Stimulated activated CD8-positive, alpha-beta memory T cell treated with anti-CD3 and anti-CD28 coated beads, Interleukin-12 subunit alpha, Interleukin-12 subunit beta, amount 100 ng/mL, for 24 hours (primary cell): ENCODE results near the gene HOXC11.

Experiments used
- DNase-seq: peaks from one replicate; pipeline ENCODE4 v3.0.0-alpha.2; 2020; ENCODE audit errors: extremely low read depth

Gene HOXC11

DNA sequence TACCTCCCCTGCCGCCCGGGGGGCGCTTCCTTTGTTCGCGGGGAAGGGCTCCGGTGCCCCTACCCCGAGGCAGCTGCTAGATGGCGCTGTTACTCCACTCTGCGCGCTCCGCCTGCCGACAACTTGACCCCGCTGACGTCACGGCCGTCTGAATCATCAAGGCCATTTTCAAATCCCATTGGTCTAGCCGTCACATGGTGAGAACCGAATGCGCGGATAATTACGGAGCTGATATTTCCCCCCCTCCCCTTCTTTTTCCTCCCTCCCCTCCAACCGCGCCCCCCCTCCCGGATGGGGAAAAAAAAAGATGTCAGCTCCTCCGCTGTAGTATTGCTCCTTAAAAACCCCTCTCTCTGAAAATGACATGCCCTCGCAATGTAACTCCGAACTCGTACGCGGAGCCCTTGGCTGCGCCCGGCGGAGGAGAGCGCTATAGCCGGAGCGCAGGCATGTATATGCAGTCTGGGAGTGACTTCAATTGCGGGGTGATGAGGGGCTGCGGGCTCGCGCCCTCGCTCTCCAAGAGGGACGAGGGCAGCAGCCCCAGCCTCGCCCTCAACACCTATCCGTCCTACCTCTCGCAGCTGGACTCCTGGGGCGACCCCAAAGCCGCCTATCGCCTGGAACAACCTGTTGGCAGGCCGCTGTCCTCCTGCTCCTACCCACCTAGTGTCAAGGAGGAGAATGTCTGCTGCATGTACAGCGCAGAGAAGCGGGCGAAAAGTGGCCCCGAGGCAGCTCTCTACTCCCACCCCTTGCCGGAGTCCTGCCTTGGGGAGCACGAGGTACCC lies 12.2 kb downstream of the HOXC11 start, which contains the start of gene HOXC10:
HOXC10 (plus strand) TSS at position 246 of the 791 bp plus-strand sequence; CDS start at position 360, 114 bp downstream.
- DNase-seq, result peak; percentile 55

DNA sequence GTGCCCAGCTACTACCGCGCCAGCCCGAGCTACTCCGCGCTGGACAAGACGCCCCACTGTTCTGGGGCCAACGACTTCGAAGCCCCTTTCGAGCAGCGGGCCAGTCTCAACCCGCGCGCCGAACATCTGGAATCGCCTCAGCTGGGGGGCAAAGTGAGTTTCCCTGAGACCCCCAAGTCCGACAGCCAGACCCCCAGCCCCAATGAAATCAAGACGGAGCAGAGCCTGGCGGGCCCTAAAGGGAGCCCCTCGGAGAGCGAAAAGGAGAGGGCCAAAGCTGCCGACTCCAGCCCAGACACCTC lies 12.7 kb downstream of the HOXC11 start:
- no peak for DNase-seq

DNA sequence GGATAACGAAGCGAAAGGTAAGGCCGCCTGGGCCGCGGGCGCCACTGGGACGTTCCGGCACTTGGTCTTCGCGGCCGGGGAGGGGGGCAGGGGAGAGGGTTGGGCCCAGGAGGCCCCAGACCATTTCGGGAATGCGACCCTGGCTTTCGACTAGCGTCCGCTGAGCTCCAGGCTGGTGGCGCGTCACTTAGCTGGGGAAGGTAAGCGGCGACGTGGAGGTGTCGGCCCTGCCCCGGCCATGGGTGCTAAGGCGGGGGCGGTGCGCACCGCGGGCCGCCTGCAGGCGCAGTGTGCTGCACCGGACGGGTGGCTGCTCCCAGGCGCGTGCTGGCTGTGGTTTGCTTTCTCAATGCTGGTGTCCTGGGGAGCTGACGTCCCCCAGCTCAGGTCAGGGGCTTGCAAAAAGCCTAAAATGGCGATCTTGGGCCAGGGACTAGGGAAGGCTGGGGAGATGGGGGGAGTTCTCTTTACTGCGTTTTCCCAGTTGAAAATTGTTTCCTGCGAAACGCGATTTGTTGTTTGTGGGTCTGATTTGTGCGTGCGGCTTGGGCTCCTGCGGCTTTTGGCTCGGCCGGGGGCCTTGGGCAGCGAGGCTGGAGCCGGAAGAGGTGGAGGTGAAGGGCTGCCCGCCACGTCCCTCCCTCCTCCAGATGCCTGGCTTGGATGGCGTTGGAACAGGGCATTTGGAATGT lies 13.2 kb downstream of the HOXC11 start:
- DNase-seq, result no peak

DNA sequence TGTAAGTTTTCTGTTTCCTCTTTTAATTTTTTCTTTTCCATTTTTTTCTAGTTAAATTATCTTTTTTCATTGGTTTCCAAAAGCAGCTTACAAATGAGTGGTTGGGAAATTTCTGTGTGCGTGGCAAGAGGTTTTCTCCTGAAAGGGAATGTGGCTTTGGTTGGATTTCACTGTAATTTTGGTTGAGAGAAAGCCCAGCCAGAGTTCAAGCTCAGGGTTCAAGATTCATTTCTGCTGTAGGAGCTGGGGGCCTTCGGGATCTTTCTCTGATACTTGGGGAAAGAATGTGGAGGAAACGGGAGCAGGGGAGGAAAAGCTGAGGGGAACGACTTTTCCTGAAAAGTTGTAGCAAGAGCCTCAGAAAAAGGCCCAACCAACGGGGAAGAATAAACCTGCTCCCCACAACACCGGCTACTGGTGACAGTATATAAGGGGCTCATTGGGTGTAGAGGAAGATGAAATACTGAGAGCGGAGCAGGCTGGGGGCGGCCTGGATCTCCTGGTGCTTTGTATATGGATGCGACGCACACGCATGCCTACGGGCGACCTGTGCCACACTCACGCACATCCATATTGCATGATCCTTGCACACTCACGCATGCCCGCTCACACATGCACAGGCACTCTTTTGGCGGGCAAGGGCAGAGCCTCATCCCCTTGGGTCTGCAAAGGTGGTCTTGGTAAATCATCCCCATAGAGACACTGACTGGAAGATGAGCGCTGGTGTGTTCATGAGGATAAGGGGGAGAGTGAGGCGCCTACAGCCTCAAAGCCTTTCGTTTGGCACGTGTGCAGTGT lies 14.0 kb downstream of the HOXC11 start:
- no peak for DNase-seq

DNA sequence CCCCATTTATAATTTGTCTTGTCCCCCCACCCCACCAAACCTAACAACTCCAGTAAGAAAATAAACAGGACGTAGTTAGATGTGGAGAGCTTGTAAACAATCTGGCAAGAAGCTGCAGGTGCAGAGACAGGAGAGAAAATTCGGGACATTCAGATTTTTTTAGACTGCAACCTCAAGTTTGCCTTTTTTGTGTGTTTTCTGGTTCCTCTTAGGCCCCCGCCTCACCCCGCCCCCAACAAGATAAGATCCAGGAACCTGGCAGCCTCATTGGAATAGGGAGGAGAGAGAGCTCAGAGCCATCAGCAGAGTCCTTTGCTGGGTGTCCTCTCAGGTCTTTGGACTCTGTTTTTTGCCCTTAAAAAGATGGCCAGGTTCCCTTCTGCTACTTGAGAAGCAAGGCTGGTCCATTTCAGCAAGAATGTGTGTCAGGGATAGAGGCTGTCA lies 14.9 kb downstream of the HOXC11 start:
- no peak for DNase-seq

DNA sequence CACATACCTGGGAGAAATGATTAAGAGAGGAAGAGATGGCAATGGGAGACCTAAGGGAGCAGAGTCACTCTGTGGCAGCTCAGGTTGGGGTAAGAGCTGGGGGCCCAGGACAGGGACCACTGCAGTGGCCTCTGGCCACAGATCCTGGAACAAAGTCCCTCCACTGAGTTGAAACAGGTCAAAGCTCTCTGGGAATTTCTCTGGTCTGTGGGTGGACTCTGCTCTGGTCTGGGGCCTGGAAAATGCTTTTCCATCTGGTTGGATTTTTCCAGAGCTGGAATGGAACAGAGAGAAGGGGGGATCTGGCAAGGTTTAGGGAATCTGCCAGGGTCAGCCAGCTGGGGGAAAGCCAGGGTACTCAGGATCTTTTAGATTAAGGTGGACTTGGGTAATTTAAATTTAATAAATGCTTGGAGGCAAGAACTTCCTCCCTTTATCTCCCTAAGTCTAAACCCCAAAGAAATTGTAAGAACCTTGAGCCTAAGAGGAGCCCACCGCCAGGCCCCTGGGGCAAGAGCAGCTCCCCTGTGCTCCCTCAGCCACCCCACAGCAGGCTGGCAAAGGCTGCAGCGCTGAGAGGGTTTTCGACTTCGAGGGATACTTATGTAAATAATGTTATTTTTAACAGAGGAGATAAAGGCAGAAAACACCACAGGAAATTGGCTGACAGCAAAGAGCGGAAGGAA lies 15.8 kb downstream of the HOXC11 start:
- DNase-seq, result no peak

DNA sequence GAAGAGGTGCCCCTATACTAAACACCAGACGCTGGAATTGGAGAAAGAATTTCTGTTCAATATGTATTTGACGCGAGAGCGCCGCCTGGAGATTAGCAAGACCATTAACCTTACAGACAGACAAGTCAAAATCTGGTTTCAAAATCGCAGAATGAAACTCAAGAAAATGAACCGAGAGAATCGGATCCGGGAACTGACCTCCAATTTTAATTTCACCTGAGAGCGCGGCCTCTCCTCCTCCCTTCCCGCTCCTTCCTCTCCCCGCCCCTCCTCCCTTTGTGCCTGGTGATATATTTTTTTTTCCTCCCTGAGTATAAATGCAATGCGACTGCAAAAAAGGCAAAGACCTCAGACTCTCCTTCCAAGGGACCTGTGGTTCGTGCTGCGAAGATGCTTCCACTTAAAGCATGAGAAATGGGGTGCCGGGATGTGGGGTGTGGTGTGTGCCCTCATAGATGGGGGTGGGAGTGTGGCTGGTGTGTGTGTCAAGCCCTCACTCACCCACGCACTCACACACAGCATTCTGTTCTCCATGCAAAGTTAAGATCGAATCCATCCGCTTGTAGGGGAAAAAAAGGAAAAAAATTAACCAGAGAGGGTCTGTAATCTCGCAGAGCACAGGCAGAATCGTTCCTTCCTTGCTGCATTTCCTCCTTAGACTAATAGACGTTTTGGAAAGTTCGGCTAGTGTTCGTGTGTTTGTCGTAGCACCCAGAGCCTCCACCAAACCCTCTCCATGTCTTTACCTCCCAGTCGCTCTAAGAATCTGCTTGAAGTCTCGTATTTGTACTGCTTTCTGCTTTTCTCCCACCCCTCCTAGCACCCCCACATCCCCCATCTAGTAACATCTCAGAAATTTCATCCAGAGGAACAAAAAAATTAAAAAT lies 16.5 kb downstream of the HOXC11 start:
- DNase-seq, result no peak

DNA sequence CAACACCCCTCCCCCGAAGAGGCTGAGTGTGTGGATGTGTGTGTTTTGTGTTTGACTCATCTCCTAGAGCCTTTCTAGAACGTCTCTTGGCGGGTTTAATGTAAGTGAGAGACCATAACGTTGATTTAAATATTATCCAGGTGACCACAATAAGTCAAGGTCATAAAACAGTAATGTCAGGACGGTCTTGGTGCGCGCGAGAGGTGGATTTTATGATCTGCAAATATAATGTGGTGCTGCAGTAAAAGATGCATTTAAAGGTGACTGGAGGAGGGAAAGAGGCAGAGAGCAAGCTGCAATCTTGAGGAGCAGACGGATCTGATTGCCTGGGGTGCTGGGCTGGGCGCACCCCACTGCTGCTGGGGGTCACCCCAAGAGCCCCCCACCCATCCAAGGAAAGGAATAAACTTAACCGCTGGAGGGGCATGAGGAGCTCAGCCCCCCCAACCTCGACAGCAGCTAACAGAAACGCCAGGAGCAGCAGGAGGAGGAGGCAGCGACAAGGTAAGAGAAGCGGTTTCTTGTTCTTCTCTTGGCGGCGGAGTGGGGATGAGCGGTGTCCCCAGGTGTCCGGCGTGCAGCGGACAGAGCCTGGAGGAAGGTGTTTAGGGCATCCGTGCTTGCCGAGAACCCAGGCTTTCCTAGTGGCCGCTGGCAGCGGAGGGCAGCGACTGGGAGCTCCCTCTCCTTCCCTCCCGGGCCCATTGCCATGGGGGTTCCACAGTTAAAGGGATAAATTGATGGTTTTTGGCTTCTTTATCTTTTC lies 17.6 kb downstream of the HOXC11 start:
- DNase-seq, result no peak

DNA sequence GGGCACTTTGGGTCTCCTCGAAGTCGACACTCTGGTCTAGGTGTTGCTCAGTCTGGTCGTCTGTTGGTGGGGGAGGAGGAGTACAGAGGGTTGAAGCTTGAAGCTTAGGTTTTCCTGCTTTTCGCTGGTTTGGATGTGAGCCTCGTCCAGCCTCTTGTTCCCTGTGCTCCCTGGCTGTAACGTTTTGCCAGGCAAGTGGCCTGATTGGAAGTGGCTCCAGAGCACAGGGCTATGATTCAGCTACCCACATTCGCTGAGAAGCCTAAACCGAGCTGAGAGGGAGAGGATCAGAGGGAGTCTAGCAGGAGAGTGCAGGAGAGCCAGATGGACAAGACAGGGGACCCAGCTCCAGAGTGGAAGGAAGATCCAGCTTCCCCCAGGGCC lies 18.1 kb downstream of the HOXC11 start:
- no peak for DNase-seq

DNA sequence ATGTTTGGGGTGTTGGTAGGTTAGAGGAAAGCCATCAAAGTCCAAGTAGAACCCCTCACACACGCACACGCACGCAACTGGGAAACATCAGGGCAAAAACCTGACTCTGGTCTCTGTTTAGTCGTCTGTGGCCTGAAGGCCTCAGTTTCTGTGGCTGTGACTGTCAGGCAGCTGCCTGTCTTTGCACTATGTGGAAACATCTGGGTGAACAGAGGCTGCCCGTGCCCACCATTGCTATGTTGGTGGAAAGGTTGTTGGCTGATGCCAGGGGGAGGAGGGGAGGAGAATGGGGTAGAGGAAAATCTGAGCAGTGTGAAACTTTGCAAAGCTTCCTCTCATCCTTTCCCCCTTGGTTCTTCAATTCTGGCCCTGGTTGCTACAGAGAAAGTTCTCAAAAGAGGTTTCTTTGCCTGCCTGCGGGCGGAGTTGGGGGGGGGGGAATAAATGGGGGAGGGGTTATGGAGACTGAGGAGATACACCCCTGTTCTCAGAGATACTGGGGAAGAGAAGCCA lies 19.5 kb downstream of the HOXC11 start:
- DNase-seq, result no peak

DNA sequence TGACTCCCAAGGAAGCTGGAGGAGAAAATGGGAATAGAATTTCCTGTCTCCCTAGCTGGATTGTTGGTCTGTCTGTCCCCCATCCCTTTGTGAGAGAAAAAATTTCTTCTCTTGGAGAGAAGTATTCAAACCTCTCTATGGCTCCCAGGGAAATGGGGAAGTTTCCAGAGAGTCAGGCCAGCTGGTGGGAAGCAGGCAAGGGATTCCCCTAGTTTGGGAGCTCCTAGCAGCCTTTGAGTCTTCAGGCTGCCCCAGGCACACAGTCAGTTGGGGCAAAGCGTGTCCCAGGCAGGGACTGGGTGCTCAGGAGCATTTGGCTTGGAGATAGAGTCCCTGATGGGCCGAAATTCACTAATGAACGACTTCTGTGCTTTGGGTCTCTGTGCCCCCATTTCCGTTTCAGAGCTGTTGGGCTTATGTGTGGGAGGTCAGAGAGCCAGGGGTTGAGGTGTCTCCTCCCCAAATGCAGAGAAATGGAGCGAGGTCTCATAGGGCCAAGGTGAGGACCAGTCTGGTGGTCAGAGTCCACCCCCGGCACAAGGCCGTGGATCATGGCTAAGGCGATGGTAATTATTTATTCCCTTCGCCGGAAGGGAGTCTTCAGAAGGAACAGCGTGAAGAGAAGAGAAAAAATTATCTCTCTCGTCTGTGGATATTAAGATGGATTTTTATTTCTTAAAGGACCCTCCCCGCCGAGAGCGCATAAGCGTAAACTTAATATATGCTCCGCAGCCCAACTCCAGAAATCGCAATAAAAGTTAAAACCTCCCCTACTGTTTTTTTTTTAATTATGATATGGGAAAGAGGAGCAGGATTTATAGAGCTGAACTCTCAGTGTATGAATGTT lies 20.5 kb downstream of the HOXC11 start:
- no peak for DNase-seq

DNA sequence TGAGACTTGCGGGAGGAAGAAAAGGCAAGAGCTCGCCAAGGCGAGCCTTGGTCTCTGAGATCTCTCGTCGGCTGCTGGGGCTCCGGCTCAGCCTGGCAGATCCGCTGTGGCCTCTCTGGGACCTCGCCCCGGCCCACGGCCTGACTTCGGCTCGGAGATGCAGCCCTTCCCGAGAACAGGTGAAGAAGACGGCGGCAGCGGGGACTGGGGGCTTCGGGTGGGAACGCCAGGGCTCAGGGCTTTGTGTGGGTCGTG lies 21.0 kb downstream of the HOXC11 start:
- DNase-seq, result no peak

DNA sequence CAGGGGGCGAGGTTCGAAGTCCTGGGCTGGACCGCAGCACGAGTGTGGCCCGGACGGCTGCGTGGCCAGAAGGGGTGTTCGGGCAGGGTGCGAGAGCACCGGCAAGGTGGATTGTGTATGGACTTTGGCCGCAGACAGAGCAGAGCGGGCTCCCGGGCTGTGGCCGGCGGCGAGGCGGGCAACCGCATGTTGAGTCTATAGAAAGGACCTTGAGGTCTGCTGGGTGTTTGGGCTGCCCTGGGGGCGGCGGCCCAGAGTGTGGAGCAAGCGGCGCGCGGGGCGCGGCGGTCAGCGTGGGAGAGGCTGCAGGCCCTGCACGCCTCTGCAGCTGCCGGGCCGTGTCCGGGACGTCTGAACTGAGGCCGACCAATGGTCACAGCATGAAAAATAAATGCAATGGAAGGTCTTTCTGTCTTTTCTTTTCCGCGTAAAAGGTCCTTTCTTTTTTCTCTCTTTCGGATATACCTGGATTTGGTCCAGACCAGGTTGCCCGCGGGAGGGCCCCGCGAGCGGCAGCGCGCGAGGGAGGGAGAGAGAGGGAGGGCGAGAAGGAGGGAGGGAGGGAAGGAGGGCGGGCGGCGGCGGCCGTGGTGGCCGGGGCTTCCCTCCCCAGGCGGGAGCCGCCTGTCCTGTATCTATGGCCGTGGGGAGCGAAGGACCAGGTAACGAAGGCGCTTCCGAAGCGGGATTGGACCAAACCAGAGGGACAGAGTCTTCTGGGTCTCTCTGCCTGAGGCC lies 21.5 kb downstream of the HOXC11 start:
- no peak for DNase-seq

DNA sequence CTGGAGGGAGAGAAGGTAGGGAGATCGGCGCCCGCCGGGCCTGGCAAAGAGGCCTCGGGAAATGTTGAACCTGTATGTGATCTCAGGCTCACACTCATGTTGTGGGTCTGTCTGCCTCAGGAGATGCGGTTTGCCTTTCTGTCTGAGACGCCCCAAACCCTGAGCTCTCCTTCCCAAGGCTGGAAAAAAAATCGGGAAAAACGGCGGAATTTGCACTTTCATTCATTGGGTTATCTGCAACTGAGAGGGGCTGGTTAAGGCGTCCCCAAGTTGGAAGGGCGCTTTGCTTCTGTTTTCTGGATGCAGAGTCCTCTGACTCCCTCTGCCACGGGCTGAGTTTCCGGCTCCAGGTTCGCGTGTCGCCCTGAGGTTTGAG lies 22.1 kb downstream of the HOXC11 start:
- no peak for DNase-seq

DNA sequence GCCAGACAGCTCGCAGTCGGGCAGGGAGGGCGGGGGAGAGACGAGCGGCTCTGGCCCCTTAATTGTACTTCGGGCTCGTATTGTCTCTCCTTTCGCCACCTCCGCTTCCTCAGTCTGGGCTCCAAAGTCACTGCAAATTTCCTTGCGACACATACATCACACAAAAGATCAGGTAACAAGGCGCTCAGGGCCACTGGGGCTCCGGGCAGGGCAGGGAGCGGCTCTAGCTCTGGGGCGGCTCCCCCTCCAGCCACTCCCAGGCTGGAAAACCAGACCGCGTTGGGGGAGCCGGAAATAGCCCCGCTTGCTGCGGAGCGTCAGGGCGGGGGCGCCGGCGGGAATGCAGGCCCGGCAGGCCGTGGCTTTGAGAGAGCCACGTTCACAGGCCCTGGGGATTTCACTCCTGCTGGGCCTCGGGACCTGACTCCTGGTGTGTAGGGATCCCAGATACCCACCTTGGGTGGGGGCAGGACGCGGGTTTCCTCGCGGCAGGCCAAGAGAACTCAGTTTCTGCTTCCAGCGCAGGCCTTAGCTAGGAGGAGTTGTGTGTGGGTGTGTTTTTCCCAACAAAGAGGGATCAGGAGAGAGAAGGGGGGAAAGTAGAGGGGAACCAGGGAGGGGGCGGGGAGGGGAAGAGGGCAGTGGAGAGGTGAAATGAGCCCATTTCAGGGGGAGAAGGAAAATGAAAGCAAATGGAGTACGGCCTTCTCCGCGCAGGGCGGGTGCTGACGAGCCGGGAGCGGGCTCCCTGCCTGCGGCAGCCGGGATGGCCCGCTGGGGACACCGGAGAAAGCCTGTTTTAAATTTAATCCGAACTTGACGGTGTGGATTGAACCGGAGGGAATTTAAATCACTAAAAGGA lies 22.7 kb downstream of the HOXC11 start:
- no peak for DNase-seq

DNA sequence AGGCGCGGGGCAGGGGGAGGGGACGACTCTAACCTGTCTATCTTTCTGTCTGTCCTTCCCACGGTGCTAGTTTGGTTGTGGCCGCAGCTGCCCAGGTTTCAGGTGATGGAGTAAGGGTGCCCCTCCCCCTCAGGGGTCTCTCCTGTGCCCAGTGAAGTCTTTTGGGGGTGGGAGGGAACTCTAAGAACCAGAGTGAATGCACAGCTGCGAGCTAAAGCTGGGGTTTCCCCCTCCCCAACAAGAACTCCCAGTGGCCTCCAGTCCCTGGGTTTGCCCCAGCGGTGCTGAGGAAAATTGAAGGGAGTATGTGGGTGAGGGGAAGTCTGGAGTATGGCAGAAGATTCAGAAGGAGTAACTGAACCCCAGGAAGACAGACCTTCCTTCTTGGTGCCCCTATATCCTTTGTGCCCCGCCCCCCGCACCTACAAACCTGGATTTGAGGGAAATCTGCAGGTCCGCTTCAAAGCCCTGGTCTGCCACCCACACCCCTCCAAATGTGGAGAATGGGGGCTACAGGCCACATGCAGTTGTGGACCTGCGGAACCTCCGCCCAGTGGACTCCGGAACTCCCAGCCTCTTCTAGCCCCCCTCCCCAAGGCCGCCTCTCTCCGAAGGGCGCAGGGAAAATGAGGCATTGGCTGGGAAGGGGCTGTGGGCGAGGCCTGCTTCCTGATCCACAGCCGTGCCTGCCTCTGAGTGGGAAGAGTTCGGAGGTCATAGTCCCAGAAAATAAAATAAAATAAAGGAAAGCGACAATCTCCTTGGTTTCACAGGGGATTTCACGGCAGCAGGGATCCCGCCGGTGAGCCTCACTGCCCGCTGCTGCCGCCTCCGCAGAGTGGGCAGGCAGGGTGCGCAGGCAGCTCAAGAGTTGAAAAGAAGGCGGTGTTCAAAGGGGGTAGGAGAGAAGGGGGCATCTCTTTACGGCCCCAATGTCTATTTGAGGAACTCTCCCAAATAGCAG lies 23.6 kb downstream of the HOXC11 start:
- no peak for DNase-seq
